SU-DHL-6 (cell line): ENCODE results near the gene SLC35E2B.
"Not testable (repeated sequence)": the region's sequence is repeated elsewhere in the genome, so short reads cannot be mapped to it uniquely, and the experiment has no call there.

ENCODE experiments used
- H2AFZ ChIP-seq: fragments of 200-600 bp; sonication (generic); 2 replicates; pipeline ENCODE4 v1.6.1; 2014; ENCODE audit warnings: low read depth, mild to moderate bottlenecking, moderate library complexity, mixed read lengths, antibody characterized with exemption, low read length; ENCODE audit not compliant: severe bottlenecking
- H3F3A ChIP-seq: fragments of 200-600 bp; shearing (Covaris generic); 2 replicates; pipeline ENCODE4 v1.6.0; 2016; ENCODE audit warnings: antibody characterized with exemption, mild to moderate bottlenecking; ENCODE audit not compliant: insufficient read depth
- H3K27ac ChIP-seq: fragments of 200-600 bp; sonication (generic); 2 replicates; pipeline ENCODE4 v1.5.1; 2016; ENCODE audit warnings: low read depth, mild to moderate bottlenecking, low read length, moderate library complexity, mixed read lengths
- H3K27me3 ChIP-seq: fragments of 200-600 bp; sonication (generic), shearing (Covaris generic); 2 replicates; pipeline ENCODE4 v1.6.0; 2014; ENCODE audit warnings: mild to moderate bottlenecking, low read length
- H3K36me3 ChIP-seq: fragments of 200-600 bp; sonication (generic); 2 replicates; pipeline ENCODE4 v1.6.1; 2014; ENCODE audit warnings: mild to moderate bottlenecking, low read length, mixed read lengths
- H3K4me2 ChIP-seq: fragments of 300-600, 200-600 bp; shearing (Covaris generic), sonication (generic); 2 replicates; pipeline ENCODE4 v1.6.0; 2014; ENCODE audit warnings: low read length, low read depth, mild to moderate bottlenecking; ENCODE audit not compliant: poor library complexity, severe bottlenecking
- H3K4me3 ChIP-seq: fragments of 200-600 bp; sonication (generic); 2 replicates; pipeline ENCODE4 v1.5.1; 2014; ENCODE audit warnings: antibody characterized with exemption, low read length, mild to moderate bottlenecking, mixed read lengths; ENCODE audit not compliant: insufficient read depth, poor library complexity, severe bottlenecking
- H3K79me2 ChIP-seq: fragments of 200-600 bp; sonication (generic); 2 replicates; pipeline ENCODE4 v1.6.1; 2014; ENCODE audit warnings: mild to moderate bottlenecking, low read length, moderate library complexity; ENCODE audit not compliant: insufficient read depth
- H3K9ac ChIP-seq: fragments of 200-600 bp; sonication (generic); 2 replicates; pipeline ENCODE4 v1.7.0; 2014; ENCODE audit warnings: mild to moderate bottlenecking, low read length
- H3K9me2 ChIP-seq: fragments of 200-600 bp; sonication (generic); replicated peaks from 2 replicates; pipeline ENCODE4 v1.6.1; 2014; ENCODE audit warnings: low read length; ENCODE audit not compliant: insufficient read depth
- H3K9me3 ChIP-seq: fragments of 200-600 bp; sonication (generic); 2 replicates; pipeline ENCODE4 v1.6.1; 2014; ENCODE audit warnings: low read length, mixed read lengths; ENCODE audit not compliant: insufficient read depth
- H4K20me1 ChIP-seq: fragments of 200-600 bp; sonication (generic); 2 replicates; pipeline ENCODE4 v1.6.1; 2014; ENCODE audit warnings: low read depth, mild to moderate bottlenecking, antibody characterized with exemption, low read length, moderate library complexity, mixed read lengths
- EZH2phosphoT487 ChIP-seq: fragments of 200-600 bp; sonication (generic), shearing (Covaris generic); conservative IDR thresholded peaks from 2 replicates; pipeline ENCODE4 v1.6.1; 2018; ENCODE audit warnings: mild to moderate bottlenecking, antibody characterized with exemption, low read length, moderate library complexity, mixed read lengths
- TF ChIP-seq, protein P1 (sequence below): fragments of 200-600 bp; sonication (generic); IDR thresholded peaks from one replicate; pipeline ENCODE4 v1.5.1; 2017; ENCODE audit warnings: antibody characterized with exemption, mild to moderate bottlenecking, low read length, moderate library complexity; ENCODE audit not compliant: insufficient read depth, poor library complexity, severe bottlenecking

SLC35E2B gene

DNA sequence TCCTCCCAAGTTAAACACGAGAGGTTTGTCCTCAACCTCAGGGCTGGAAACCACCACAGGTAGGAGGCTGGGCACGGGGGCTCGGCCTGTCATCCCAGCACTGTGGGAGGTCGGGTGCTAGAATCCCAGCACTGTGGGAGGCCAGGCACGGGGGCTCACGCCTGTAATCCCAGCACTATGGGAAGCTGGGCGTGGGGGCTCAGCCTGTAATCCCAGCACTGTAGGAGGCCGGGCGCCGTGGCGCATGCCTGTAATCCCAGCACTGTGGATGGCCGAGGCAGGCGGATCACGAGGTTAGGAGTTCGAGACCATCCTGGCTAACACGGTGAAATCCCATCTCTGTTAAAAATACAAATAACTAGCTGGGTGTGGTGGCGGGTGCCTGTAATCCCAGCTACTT lies 38.3 kb upstream of the SLC35E2B start:
- no peak overlapping the region for H3K4me2 ChIP-seq
- no peaks in the 10 kb centered on the region for H3K27me3 ChIP-seq
- H3K9me3 ChIP-seq: no peaks in the 10 kb centered on the region
- no peak overlapping the region for H3K27ac ChIP-seq
- H3K79me2 ChIP-seq: no peaks in the 10 kb centered on the region
- no peak overlapping the region for H2AFZ ChIP-seq
- no peaks in the 10 kb centered on the region for H4K20me1 ChIP-seq
- TF ChIP-seq, protein P1, sequence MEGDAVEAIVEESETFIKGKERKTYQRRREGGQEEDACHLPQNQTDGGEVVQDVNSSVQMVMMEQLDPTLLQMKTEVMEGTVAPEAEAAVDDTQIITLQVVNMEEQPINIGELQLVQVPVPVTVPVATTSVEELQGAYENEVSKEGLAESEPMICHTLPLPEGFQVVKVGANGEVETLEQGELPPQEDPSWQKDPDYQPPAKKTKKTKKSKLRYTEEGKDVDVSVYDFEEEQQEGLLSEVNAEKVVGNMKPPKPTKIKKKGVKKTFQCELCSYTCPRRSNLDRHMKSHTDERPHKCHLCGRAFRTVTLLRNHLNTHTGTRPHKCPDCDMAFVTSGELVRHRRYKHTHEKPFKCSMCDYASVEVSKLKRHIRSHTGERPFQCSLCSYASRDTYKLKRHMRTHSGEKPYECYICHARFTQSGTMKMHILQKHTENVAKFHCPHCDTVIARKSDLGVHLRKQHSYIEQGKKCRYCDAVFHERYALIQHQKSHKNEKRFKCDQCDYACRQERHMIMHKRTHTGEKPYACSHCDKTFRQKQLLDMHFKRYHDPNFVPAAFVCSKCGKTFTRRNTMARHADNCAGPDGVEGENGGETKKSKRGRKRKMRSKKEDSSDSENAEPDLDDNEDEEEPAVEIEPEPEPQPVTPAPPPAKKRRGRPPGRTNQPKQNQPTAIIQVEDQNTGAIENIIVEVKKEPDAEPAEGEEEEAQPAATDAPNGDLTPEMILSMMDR: no peak
- no peak for TF ChIP-seq EZH2phosphoT487
- no peaks in the 10 kb centered on the region for H3F3A ChIP-seq
- H3K9me2 ChIP-seq: no peaks in the 10 kb centered on the region
- no peaks in the 10 kb centered on the region for H3K36me3 ChIP-seq
- H3K4me3 ChIP-seq: no peak overlapping the region
- H3K9ac ChIP-seq: no peak overlapping the region

- H3K4me2 ChIP-seq, H3K36me3 ChIP-seq: not testable (repeated sequence)
Measured at GRCh38 chr1:1730230-1730629, 37.6 kb upstream of the SLC35E2B start.

GRCh38 chr1:1729116-1729816 lies 36.7 kb upstream of the SLC35E2B start:
- not testable (repeated sequence) for H3K9ac ChIP-seq, H3K9me2 ChIP-seq, H3K27me3 ChIP-seq, H3K4me3 ChIP-seq, H3K9me3 ChIP-seq, H4K20me1 ChIP-seq, H2AFZ ChIP-seq, H3K79me2 ChIP-seq, H3K27ac ChIP-seq, H3F3A ChIP-seq, H3K4me2 ChIP-seq, H3K36me3 ChIP-seq

More at GRCh38 chr1:1730230-1730629, 37.6 kb upstream of the SLC35E2B start:
- H3K27me3 ChIP-seq, H3F3A ChIP-seq, H3K27ac ChIP-seq, H3K4me3 ChIP-seq, H2AFZ ChIP-seq, H3K9me3 ChIP-seq, H4K20me1 ChIP-seq, H3K9ac ChIP-seq, H3K9me2 ChIP-seq, H3K79me2 ChIP-seq: not testable (repeated sequence)

- H3K4me3 ChIP-seq, H2AFZ ChIP-seq, H3K9me3 ChIP-seq, H3K9ac ChIP-seq, H3K36me3 ChIP-seq, H3F3A ChIP-seq, H3K79me2 ChIP-seq, H3K27me3 ChIP-seq, H3K4me2 ChIP-seq, H3K9me2 ChIP-seq, H4K20me1 ChIP-seq, H3K27ac ChIP-seq: not testable (repeated sequence)
Measured at GRCh38 chr1:1728308-1729005, 35.9 kb upstream of the SLC35E2B start.

DNA sequence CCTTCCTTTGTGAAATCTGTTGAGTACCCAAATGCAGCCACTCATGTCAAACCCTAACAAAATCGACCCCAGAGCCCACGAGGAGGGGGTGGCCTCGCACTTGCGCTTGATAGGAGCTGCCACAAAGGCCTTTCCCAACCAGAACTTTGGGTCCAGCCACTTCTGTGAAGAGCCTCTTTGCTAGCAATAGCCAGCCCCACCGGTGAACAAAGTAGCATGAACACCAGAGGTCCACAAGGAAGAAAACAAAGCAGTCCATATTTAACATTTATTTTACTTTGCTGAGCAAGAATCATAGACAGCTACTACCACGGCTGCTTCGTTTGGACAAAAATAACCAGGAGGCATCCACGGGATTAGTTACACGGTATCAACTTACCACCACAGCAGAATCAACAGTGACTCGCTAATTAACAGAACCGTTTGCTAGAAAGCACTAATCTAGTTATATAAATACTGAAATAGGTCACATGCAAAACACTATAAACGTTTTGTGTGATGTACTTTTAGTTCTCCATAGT lies 34.6 kb upstream of the SLC35E2B start:
- H3K9me2 ChIP-seq, H3K9me3 ChIP-seq, H3K79me2 ChIP-seq, H3F3A ChIP-seq, H3K4me2 ChIP-seq, H3K4me3 ChIP-seq, H4K20me1 ChIP-seq, H3K9ac ChIP-seq, H3K27me3 ChIP-seq, H3K36me3 ChIP-seq, H2AFZ ChIP-seq, H3K27ac ChIP-seq: not testable (repeated sequence)

DNA sequence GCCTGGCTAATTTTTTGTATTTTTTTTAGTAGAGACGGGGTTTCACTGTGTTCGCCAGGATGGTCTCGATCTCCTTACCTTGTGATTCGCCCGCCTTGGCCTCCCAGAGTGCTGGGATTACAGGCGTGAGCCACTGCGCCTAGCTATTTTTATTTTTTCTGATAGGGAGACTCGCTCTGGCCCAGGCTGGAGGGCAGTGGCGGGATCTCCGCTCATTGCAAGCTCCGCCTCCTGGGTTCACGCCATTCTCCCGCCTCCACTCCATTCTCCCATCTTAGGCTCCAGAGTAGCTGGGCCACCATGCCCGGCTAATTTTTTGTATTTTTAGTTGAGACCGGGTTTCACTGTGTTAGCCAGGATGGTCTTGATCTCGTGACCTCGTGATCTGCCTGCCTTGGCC lies 33.5 kb upstream of the SLC35E2B start:
- not testable (repeated sequence) for H3K9ac ChIP-seq, H3K27ac ChIP-seq, H4K20me1 ChIP-seq, H3K9me2 ChIP-seq, H3K79me2 ChIP-seq, H3K9me3 ChIP-seq, H2AFZ ChIP-seq, H3K27me3 ChIP-seq, H3F3A ChIP-seq, H3K36me3 ChIP-seq, H3K4me2 ChIP-seq, H3K4me3 ChIP-seq
